ENCODE data around the gene FANCD2.

DNA sequence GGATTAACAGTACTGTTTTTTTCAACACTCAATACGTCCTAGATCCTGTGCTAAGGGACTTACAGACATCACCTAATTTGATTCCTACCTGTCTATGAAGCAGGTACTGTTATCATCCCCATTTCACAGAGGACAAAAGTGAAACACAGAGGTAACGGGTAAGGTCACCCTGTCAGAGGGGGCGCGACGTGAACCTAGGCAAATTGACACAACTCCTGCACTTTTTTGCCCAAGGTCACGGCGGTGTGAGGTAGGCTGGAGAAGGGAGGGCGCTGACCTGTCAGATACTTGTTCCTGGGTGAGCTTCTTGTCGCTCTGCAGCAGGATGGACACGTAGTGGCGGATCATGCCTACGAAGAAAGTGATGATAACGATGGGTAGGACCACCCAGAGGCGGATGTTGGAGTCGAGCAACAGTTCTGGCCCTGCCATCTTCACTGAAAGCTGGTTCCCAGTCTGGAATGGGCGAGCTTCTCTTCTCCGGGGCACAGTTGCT, 40.0 kb upstream of the FANCD2 start:
- TF ChIP-seq, protein P1, sequence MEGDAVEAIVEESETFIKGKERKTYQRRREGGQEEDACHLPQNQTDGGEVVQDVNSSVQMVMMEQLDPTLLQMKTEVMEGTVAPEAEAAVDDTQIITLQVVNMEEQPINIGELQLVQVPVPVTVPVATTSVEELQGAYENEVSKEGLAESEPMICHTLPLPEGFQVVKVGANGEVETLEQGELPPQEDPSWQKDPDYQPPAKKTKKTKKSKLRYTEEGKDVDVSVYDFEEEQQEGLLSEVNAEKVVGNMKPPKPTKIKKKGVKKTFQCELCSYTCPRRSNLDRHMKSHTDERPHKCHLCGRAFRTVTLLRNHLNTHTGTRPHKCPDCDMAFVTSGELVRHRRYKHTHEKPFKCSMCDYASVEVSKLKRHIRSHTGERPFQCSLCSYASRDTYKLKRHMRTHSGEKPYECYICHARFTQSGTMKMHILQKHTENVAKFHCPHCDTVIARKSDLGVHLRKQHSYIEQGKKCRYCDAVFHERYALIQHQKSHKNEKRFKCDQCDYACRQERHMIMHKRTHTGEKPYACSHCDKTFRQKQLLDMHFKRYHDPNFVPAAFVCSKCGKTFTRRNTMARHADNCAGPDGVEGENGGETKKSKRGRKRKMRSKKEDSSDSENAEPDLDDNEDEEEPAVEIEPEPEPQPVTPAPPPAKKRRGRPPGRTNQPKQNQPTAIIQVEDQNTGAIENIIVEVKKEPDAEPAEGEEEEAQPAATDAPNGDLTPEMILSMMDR (conservative IDR thresholded peaks at IDR 0.05) = no peak
- TF ChIP-seq EZH2 (IDR thresholded peaks at IDR 0.05; ENCODE audit: low read depth) = no peak
